H9 (cell line): ENCODE data around the gene RPS27. TPM values are rescaled to one million over a fixed set of nuclear protein-coding genes. Genes with fewer than 3 reads are reported as not detected.
"Not testable (repeated sequence)": the region's sequence is repeated elsewhere in the genome, so short reads cannot be mapped to it uniquely, and the experiment has no call there.

Experiments used
- DNase-seq: peaks from one replicate; pipeline ENCODE4 v3.0.0-alpha.2; 2017
- H2AFZ ChIP-seq: one replicate; pipeline ENCODE4 v1.6.1; 2013; ENCODE audit warnings: mild to moderate bottlenecking, low read length, control low read depth, moderate library complexity
- H2AK5ac ChIP-seq: 2 replicates; pipeline ENCODE4 v1.6.1; 2013; ENCODE audit warnings: low read length, control low read depth, mixed read lengths; ENCODE audit not compliant: insufficient read length
- H2BK120ac ChIP-seq: one replicate; pipeline ENCODE4 v1.6.1; 2013; ENCODE audit warnings: low read depth, mild to moderate bottlenecking, low read length, control low read depth, inconsistent platforms; ENCODE audit not compliant: poor library complexity, severe bottlenecking
- H2BK12ac ChIP-seq: 2 replicates; pipeline ENCODE4 v1.6.1; 2013; ENCODE audit warnings: low read length, control low read depth, mixed read lengths, low read depth; ENCODE audit not compliant: insufficient read length
- H2BK15ac ChIP-seq: 2 replicates; pipeline ENCODE4 v1.6.1; 2013; ENCODE audit warnings: low read depth, low read length, control low read depth
- H2BK20ac ChIP-seq: one replicate; pipeline ENCODE4 v1.6.1; 2013; ENCODE audit warnings: low read depth, mild to moderate bottlenecking, low read length, control low read depth, inconsistent platforms; ENCODE audit not compliant: poor library complexity, severe bottlenecking
- H2BK5ac ChIP-seq: 2 replicates; pipeline ENCODE4 v1.6.1; 2013; ENCODE audit warnings: low read length, control low read depth, mixed read lengths; ENCODE audit not compliant: insufficient read length
- H3K14ac ChIP-seq: 2 replicates; pipeline ENCODE4 v1.6.1; 2013; ENCODE audit warnings: low read length, control low read depth; ENCODE audit not compliant: insufficient read depth
- H3K18ac ChIP-seq: 2 replicates; pipeline ENCODE4 v1.6.1; 2013; ENCODE audit warnings: low read depth, mild to moderate bottlenecking, mixed read lengths, low read length, control low read depth; ENCODE audit not compliant: insufficient read length
- H3K23ac ChIP-seq: 2 replicates; pipeline ENCODE4 v1.6.1; 2013; ENCODE audit warnings: low read length, control low read depth, mixed read lengths, low read depth; ENCODE audit not compliant: insufficient read length
- H3K23me2 ChIP-seq: 2 replicates; pipeline ENCODE4 v1.6.1; 2013; ENCODE audit warnings: low read depth, mild to moderate bottlenecking, mixed read lengths, low read length, control low read depth; ENCODE audit not compliant: insufficient read length, poor library complexity, severe bottlenecking
- H3K27ac ChIP-seq: 2 replicates; pipeline ENCODE4 v1.5.1; 2013; ENCODE audit warnings: low read length, control low read depth, mixed read lengths, low read depth; ENCODE audit not compliant: insufficient read length
- H3K27me3 ChIP-seq: 2 replicates; pipeline ENCODE4 v1.6.1; 2013; ENCODE audit warnings: low read length, control low read depth, inconsistent platforms; ENCODE audit not compliant: insufficient read depth
- H3K4ac ChIP-seq: 2 replicates; pipeline ENCODE4 v1.6.1; 2013; ENCODE audit warnings: low read depth, mild to moderate bottlenecking, control low read depth, inconsistent platforms, low read length, moderate library complexity
- H3K4me1 ChIP-seq: 2 replicates; pipeline ENCODE4 v1.6.1; 2013; ENCODE audit warnings: low read length, control low read depth, inconsistent platforms; ENCODE audit not compliant: insufficient read depth
- H3K4me2 ChIP-seq: 2 replicates; pipeline ENCODE4 v1.6.1; 2013; ENCODE audit warnings: low read length, control low read depth, mixed read lengths; ENCODE audit not compliant: insufficient read length, insufficient read depth
- H3K56ac ChIP-seq: 2 replicates; pipeline ENCODE4 v1.6.1; 2013; ENCODE audit warnings: low read depth, mild to moderate bottlenecking, mixed read lengths, low read length, control low read depth; ENCODE audit not compliant: insufficient read length
- H3K79me1 ChIP-seq: 2 replicates; pipeline ENCODE4 v1.6.1; 2013; ENCODE audit warnings: low read depth, mild to moderate bottlenecking, moderate library complexity, low read length, control low read depth, inconsistent platforms; ENCODE audit not compliant: insufficient read depth, poor library complexity, severe bottlenecking
- H3K79me2 ChIP-seq: 2 replicates; pipeline ENCODE4 v1.6.1; 2013; ENCODE audit warnings: low read length, control low read depth, inconsistent platforms; ENCODE audit not compliant: insufficient read depth
- H3K9ac ChIP-seq: 2 replicates; pipeline ENCODE4 v1.6.1; 2013; ENCODE audit warnings: low read length, control low read depth, mixed read lengths; ENCODE audit not compliant: insufficient read length; ENCODE audit errors: extremely low read depth
- H3K9me3 ChIP-seq: one replicate; pipeline ENCODE4 v1.6.1; 2013; ENCODE audit warnings: low read depth, low read length, inconsistent platforms; ENCODE audit not compliant: control insufficient read depth
- H3T11ph ChIP-seq: one replicate; pipeline ENCODE4 v1.6.1; 2013; ENCODE audit warnings: mild to moderate bottlenecking, low read length, control low read depth, inconsistent platforms
- H4K20me1 ChIP-seq: one replicate; pipeline ENCODE4 v1.6.1; 2013; ENCODE audit not compliant: control insufficient read depth, insufficient read length, insufficient read depth
- H4K5ac ChIP-seq: 2 replicates; pipeline ENCODE4 v1.6.1; 2013; ENCODE audit warnings: low read depth, mild to moderate bottlenecking, mixed read lengths, low read length, control low read depth; ENCODE audit not compliant: insufficient read length
- H4K8ac ChIP-seq: replicated peaks from 2 replicates; pipeline ENCODE4 v1.6.1; 2013; ENCODE audit warnings: low read length, control low read depth, mixed read lengths, low read depth; ENCODE audit not compliant: insufficient read length
- H4K91ac ChIP-seq: 2 replicates; pipeline ENCODE4 v1.6.1; 2013; ENCODE audit warnings: low read depth, mild to moderate bottlenecking, moderate library complexity, mixed read lengths, low read length, control low read depth; ENCODE audit not compliant: insufficient read length
- H3K27ac Mint-ChIP-seq, 3 experiments: 2 replicates in 2 of 3; 3 replicates in 1 of 3; pipeline ENCODE4 v1.8.0; 2020 to 2021; ENCODE audit warnings: mixed read lengths in 3 of 3, mild to moderate bottlenecking in 1 of 3, moderate library complexity in 1 of 3
- H3K27me3 Mint-ChIP-seq: 2 replicates; pipeline ENCODE4 v1.8.0; 2021; ENCODE audit warnings: low read depth, mild to moderate bottlenecking, moderate library complexity, mixed read lengths
- H3K36me3 Mint-ChIP-seq, 3 experiments: 2 replicates in 2 of 3; 3 replicates in 1 of 3; pipeline ENCODE4 v1.8.0; 2020 to 2021; ENCODE audit warnings: low read depth in 3 of 3, mixed read lengths in 3 of 3; ENCODE audit not compliant: insufficient read depth in 1 of 3
- H3K4me1 Mint-ChIP-seq, 2 experiments: 2 replicates each; pipeline ENCODE4 v1.8.0; 2020; ENCODE audit warnings: mixed read lengths in 2 of 2
- H3K4me3 Mint-ChIP-seq, 2 experiments: 2 replicates in 1 of 2; 3 replicates in 1 of 2; pipeline ENCODE4 v1.8.0; 2020 to 2021; ENCODE audit warnings: mild to moderate bottlenecking in 2 of 2, mixed read lengths in 2 of 2, moderate library complexity in 1 of 2
- H3K9me3 Mint-ChIP-seq, 2 experiments: 2 replicates in 1 of 2; 3 replicates in 1 of 2; pipeline ENCODE4 v1.8.0; 2020; ENCODE audit warnings: mild to moderate bottlenecking in 2 of 2, mixed read lengths in 2 of 2, moderate library complexity in 1 of 2
- WGBS: extraction: QIAGEN DNeasy Blood & Tissue Kit; methylation state at CpG from one replicate; pipeline ENCODE4 v1.1.7; 2013; ENCODE audit warnings: missing lambda C conversion rate, low lambda C conversion rate, mixed read lengths; ENCODE audit not compliant: insufficient read length; ENCODE audit errors: extremely low coverage; 5-methylcytosine and 5-hydroxymethylcytosine counted together
- total RNA-seq: library from RNA; stranded (reverse); gene quantifications from 2 replicates; pipeline ENCODE4 v1.2.1, GENCODE V29; 2021
- TF ChIP-seq, protein P1 (sequence below): fragments of 200-600 bp; sonication (generic); conservative IDR thresholded peaks from 3 replicates; pipeline ENCODE4 v1.8.0; 2021; ENCODE audit warnings: antibody characterized with exemption, mild to moderate bottlenecking

Gene RPS27
- total RNA-seq, 1 experiment from 2014 or later = 2,321 TPM

DNA sequence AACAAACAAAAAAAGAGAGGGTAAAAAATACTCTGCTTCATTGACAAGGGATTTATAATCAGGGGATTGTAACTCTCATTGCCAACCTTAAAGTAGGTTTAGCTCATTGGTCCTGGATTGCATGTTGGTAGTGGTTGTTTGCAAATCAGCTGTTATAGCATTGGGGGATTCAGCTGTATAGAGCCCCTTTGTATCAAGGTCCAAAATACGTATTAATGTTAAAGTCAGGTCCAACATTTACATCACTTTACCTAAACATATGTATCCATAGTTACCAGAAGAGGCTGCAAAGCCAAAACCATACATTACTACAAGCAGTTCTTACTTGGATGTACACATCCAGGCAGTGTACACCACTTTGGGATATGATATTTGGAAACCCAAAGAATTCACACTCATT lies 29.4 kb downstream of the RPS27 start:
- H3K23me2 ChIP-seq = no peaks in the 10 kb centered on the region
- DNase-seq = no peak

DNA sequence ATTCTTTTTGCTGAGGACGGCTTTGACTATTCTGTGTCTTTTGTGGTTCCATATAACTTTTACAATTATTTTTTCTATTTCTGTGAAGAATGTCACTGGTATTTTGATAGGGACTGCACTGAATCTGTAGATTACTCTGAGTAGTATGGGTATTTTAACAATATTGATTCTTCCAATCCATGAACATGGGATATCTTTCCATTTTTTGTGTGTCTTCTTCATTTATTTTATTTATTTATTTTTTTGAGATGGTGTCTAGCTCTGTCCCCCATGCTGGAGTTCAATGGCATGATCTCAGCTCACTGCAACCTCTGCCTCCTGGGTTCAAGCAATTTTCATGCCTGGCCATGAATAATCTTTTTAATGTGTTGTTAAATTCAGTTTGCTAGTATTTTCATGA lies 43.1 kb downstream of the RPS27 start:
- not testable (repeated sequence) for H2BK120ac ChIP-seq, H3K9me3 ChIP-seq, H3K79me1 ChIP-seq, H4K8ac ChIP-seq, H3T11ph ChIP-seq, H2BK15ac ChIP-seq, H3K4me2 ChIP-seq, H3K27me3 ChIP-seq, H3K14ac ChIP-seq, DNase-seq, H4K91ac ChIP-seq, H4K5ac ChIP-seq, H3K27ac Mint-ChIP-seq, H3K23ac ChIP-seq, H3K18ac ChIP-seq, H3K27me3 Mint-ChIP-seq, H2BK5ac ChIP-seq, H3K4me1 Mint-ChIP-seq, H3K27ac ChIP-seq, H3K9ac ChIP-seq, H3K79me2 ChIP-seq, H2AFZ ChIP-seq, H3K36me3 Mint-ChIP-seq, H3K23me2 ChIP-seq, H2AK5ac ChIP-seq, H3K4ac ChIP-seq, H3K9me3 Mint-ChIP-seq, H3K4me1 ChIP-seq, H3K56ac ChIP-seq, H4K20me1 ChIP-seq, H2BK12ac ChIP-seq, H3K4me3 Mint-ChIP-seq, H2BK20ac ChIP-seq
- WGBS = no CpG with 5 or more reads among the region's 1 CpG

More for the DNA sequence above, 29.4 kb downstream of the RPS27 start:
- Histone ChIP-seq H2AK5ac (no peak overlapping the region), H4K20me1 (no peaks in the 10 kb centered on the region), H2BK5ac (no peak overlapping the region), H3K4ac (no peak overlapping the region), H3K56ac (no peak overlapping the region), H2BK120ac (no peak overlapping the region), H2BK12ac (no peak overlapping the region), H2BK20ac (no peak overlapping the region), H3K4me2 (no peak overlapping the region), H3K79me2 (no peaks in the 10 kb centered on the region), H2AFZ (no peak overlapping the region), H3K18ac (no peak overlapping the region), H4K8ac (no peak overlapping the region), H3K23ac (no peak overlapping the region), H3K27me3 (no peaks in the 10 kb centered on the region), H3K9ac (no peak overlapping the region), H3T11ph (no peak overlapping the region), H4K5ac (no peak overlapping the region), H3K14ac (no peak overlapping the region), H3K27ac (no peak overlapping the region), H3K79me1 (no peaks in the 10 kb centered on the region), H2BK15ac (no peak overlapping the region), H3K9me3 (no peaks in the 10 kb centered on the region), H3K4me1 (no peaks in the 10 kb centered on the region), H4K91ac (no peak overlapping the region)
- no CpG with 5 or more reads among the region's 1 CpG for WGBS
- Mint-ChIP-seq H3K36me3 (no peaks in the 10 kb centered on the region), H3K27ac (no peak overlapping the region), H3K4me3 (no peak overlapping the region), H3K4me1 (no peaks in the 10 kb centered on the region), H3K27me3 (no peaks in the 10 kb centered on the region), H3K9me3 (no peaks in the 10 kb centered on the region)
- TF ChIP-seq, protein P1, sequence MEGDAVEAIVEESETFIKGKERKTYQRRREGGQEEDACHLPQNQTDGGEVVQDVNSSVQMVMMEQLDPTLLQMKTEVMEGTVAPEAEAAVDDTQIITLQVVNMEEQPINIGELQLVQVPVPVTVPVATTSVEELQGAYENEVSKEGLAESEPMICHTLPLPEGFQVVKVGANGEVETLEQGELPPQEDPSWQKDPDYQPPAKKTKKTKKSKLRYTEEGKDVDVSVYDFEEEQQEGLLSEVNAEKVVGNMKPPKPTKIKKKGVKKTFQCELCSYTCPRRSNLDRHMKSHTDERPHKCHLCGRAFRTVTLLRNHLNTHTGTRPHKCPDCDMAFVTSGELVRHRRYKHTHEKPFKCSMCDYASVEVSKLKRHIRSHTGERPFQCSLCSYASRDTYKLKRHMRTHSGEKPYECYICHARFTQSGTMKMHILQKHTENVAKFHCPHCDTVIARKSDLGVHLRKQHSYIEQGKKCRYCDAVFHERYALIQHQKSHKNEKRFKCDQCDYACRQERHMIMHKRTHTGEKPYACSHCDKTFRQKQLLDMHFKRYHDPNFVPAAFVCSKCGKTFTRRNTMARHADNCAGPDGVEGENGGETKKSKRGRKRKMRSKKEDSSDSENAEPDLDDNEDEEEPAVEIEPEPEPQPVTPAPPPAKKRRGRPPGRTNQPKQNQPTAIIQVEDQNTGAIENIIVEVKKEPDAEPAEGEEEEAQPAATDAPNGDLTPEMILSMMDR = no peak
